Adrenal gland (tissue), 12 donors: ENCODE results near the gene UTF1. TPM values are rescaled to one million over a fixed set of nuclear protein-coding genes. Genes with fewer than 3 reads are reported as not detected.
A peak's percentile ranks its signal among the peaks of the same experiment; 100 is the strongest.

Experiments used
- DNase-seq, 7 donors: peaks; one replicate each; pipeline ENCODE4 v3.0.0-alpha.2; 2019 to 2020
- H3K27ac ChIP-seq, 5 donors: fragments of 200-600 bp; sonication (generic) in 4 of 5; 1 replicate in 3 of 5; 2 replicates in 2 of 5; pipeline versions ENCODE4 v1.5.1 to v1.8.0; 2016 to 2020; ENCODE audit warnings: mild to moderate bottlenecking in 1 of 5
- H3K27me3 ChIP-seq: fragments of 200-600 bp; 2 replicates; pipeline ENCODE4 v1.8.0; 2021
- H3K36me3 ChIP-seq, 2 donors: fragments of 200-600 bp; replicated peaks in 1 of 2; 1 replicate in 1 of 2; 2 replicates in 1 of 2; pipeline versions ENCODE4 v1.5.1 to v1.8.0; 2018 to 2022
- H3K4me1 ChIP-seq, 2 donors: fragments of 200-600 bp; replicated peaks in 1 of 2; 1 replicate in 1 of 2; 2 replicates in 1 of 2; pipeline versions ENCODE4 v1.5.1 to v1.8.0; 2018 to 2021
- H3K4me3 ChIP-seq, 4 donors: fragments of 200-600 bp; sonication (generic) in 3 of 4; one replicate each; pipeline ENCODE4 v1.5.1; 2016 to 2018
- H3K9me3 ChIP-seq, 3 donors: fragments of 200-600 bp; sonication (generic) in 1 of 3; replicated peaks in 1 of 3; 1 replicate in 2 of 3; 2 replicates in 1 of 3; pipeline versions ENCODE4 v1.5.1 to v1.8.0; 2016 to 2021
- CTCF ChIP-seq, 6 experiments: fragments of 450-650 bp in 4 of 6; fragments of 200-600 bp in 2 of 6; sonication (generic) in 1 of 6; IDR thresholded peaks; 1 replicate in 5 of 6; 2 replicates in 1 of 6; pipeline versions ENCODE4 v1.5.1 to v1.8.0; 2016 to 2021; ENCODE audit warnings: antibody characterized with exemption in 6 of 6, mild to moderate bottlenecking in 2 of 6, moderate library complexity in 1 of 6
- POLR2A ChIP-seq, 2 donors: fragments of 450-650 bp; IDR thresholded peaks; one replicate each; pipeline ENCODE4 v1.6.1; 2017; ENCODE audit warnings: antibody characterized with exemption in 2 of 2, mild to moderate bottlenecking in 2 of 2, moderate library complexity in 1 of 2
- WGBS, 4 donors: extraction: QIAGEN DNeasy Blood & Tissue Kit in 2 of 4; methylation state at CpG; one replicate each; pipeline versions ENCODE4 v1.1.5 to v1.1.7; 2013 to 2017; 5-methylcytosine and 5-hydroxymethylcytosine counted together
- intact Hi-C, 2 donors: fragments of 100-400 bp; cut with DNase I; formaldehyde crosslinking; loops; one replicate each; pipeline versions ENCODE4 v1.14.1 to v1.15.0; 2022 to 2023
- polyA plus RNA-seq, 3 donors: library from polyadenylated mRNA; stranded (reverse); fragments of 200-250 nt in 2 of 3; fragments of 350-450 nt in 1 of 3; fragmentation: Illumina TruSeq in 1 of 3; extraction: RNeasy Lipid Tissue Mini Kit (QIAGEN cat#74804) in 1 of 3; gene quantifications; one replicate each; pipeline ENCODE4 v1.2.3, GENCODE V29; 2013 to 2014
- total RNA-seq, 9 donors: library from RNA; depleted of rRNA in 4 of 9; stranded (reverse); fragments of >200 nt in 4 of 9; fragments of 120-200 nt in 1 of 9; fragmentation: NEBNext Ultra II Directional in 1 of 9; extraction: Animal tissue kit (Norgen Biotek cat#: 25700) in 1 of 9; gene quantifications; one replicate each; pipeline versions ENCODE4 v1.1.0 to v1.2.4, GENCODE V29; 2013 to 2023
- donor health status: healthy with polysubstance abuse.
- donor health status: Bipolar disorder and iron deficiency.
- donor health status: DM: yes; HTN: yes; CAD: no.
- donor health status: DM: no; HTN: no; CAD: no.
- donor health status: DM: no; HTN: no; CAD: no.
- donor health status: DM: yes; HTN: yes; CAD: no.

UTF1 gene
- total and polyA plus RNA-seq, 12 donors: 0.19 to 0.24 TPM; not detected in 10

- Histone ChIP-seq H3K4me1 (peaks cover 0 to 8% of the 10 kb centered on the region in 2 donors), H3K9me3 (no peaks in the 10 kb centered on the region), H3K27me3 (peaks cover 66% of the 10 kb centered on the region), H3K4me3 (peak overlapping the region in 1 of 4 donors; percentile 38), H3K36me3 (no peaks in the 10 kb centered on the region), H3K27ac (peak overlapping the region in 1 of 5 donors; percentile 79)
- intact Hi-C loops: loop anchor here in 1 of 2 donors (10.0 kb wide), 1 partner anchor 81 kb away; no protein-coding TSS in a partner anchor
- no peak for DNase-seq
- TF ChIP-seq POLR2A (IDR thresholded peaks at IDR 0.05): no peak
- TF ChIP-seq CTCF (IDR thresholded peaks at IDR 0.05): no peak
- WGBS, 4 donors: 0 to 23% (median 7%) methylated on average over 7 to 18 of the region's 18 CpGs
Observed at GRCh38 chr10:133235932-133236331, 5.9 kb downstream of the UTF1 start.

GRCh38 chr10:133236401-133237240 is 6.6 kb downstream of the UTF1 start:
- 1 to 7% (median 1%) methylated on average over 6 to 103 of the region's 103 CpGs for WGBS, 4 donors
- peak overlapping the region in 1 of 4 donors; percentile 38 for H3K4me3 ChIP-seq
- TF ChIP-seq CTCF (IDR thresholded peaks at IDR 0.05): no peak
- no peak for TF ChIP-seq POLR2A (IDR thresholded peaks at IDR 0.05)
- H3K36me3 ChIP-seq: no peaks in the 10 kb centered on the region
- no peak for DNase-seq
- peaks cover 0 to 8% of the 10 kb centered on the region in 2 donors for H3K4me1 ChIP-seq
- intact Hi-C loops: loop anchor here in 1 of 2 donors (10.0 kb wide), 1 partner anchor 82 kb away; no protein-coding TSS in a partner anchor
- peaks cover 60% of the 10 kb centered on the region for H3K27me3 ChIP-seq
- peak overlapping the region in 1 of 5 donors; percentile 65 for H3K27ac ChIP-seq
- no peaks in the 10 kb centered on the region for H3K9me3 ChIP-seq

DNA sequence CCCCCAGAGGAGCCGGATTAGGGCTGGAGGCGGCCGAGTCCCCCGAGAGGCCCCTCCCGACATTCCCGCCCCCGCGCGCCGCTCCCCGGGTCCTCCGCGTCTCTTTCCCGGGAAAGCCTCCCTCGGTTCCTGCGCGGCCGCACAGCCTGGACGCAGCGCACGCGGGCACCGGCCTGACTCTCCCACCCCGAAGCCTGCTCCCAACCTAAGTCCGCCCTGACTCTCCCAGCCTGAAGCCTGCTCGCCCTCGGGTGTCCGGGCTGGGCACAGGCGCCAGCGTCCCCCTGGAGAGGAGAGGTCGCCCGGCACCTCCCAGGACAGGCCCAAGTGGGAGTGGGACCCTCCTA is 7.2 kb downstream of the UTF1 start:
- WGBS, 4 donors: 7 to 20% (median 8%) methylated on average over 2 to 32 of the region's 32 CpGs; no CpG with 5 or more reads in 1 of the 4 donors
- no peak for TF ChIP-seq POLR2A (IDR thresholded peaks at IDR 0.05)
- TF ChIP-seq CTCF (IDR thresholded peaks at IDR 0.05): no peak
- intact Hi-C loops: loop anchor here in 1 of 2 donors (10.0 kb wide), 1 partner anchor 82 kb away; no protein-coding TSS in a partner anchor
- H3K4me3 ChIP-seq: peak overlapping the region in 1 of 4 donors; percentile 38
- H3K27me3 ChIP-seq: peaks cover 54% of the 10 kb centered on the region
- no peaks in the 10 kb centered on the region for H3K9me3 ChIP-seq
- DNase-seq: no peak
- no peak overlapping the region for H3K27ac ChIP-seq
- no peaks in the 10 kb centered on the region for H3K36me3 ChIP-seq
- peaks cover 0 to 8% of the 10 kb centered on the region in 2 donors for H3K4me1 ChIP-seq

GRCh38 chr10:133237588-133238465 is 7.8 kb downstream of the UTF1 start, which contains the start of gene VENTX:
Gene VENTX (plus strand): TSS chr10:133237855. CDS start chr10:133237915, 60 bp downstream.
- Histone ChIP-seq H3K4me3 (peak within 1 kb of the TSS in 1 of 4 donors; percentile 38), H3K36me3 (no peaks in the 10 kb centered on the region), H3K9me3 (no peaks in the 10 kb centered on the region), H3K4me1 (peaks cover 0 to 8% of the 10 kb centered on the region in 2 donors), H3K27me3 (peaks cover 48% of the 10 kb centered on the region), H3K27ac (no peak within 1 kb of the TSS)
- TF ChIP-seq POLR2A (IDR thresholded peaks at IDR 0.05) (no peak), CTCF (IDR thresholded peaks at IDR 0.05) (no peak)
- DNase-seq: no peak
- WGBS, 4 donors: 21 to 50% (median 32%) methylated on average over 11 to 60 of the region's 60 CpGs
- intact Hi-C loops: loop anchor here in 1 of 2 donors (10.0 kb wide), 1 partner anchor 83 kb away; no protein-coding TSS in a partner anchor
